ENCODE data around the gene HBE1.

GRCh38 chr11:5241458-5241857 is 28.3 kb downstream of the HBE1 start:
- TF ChIP-seq CTCF (IDR thresholded peaks at IDR 0.05) (no peak), POLR2A (IDR thresholded peaks at IDR 0.05) (no peak)

Data from Peyer's patch (tissue), 4 donors.